Uterus (tissue), 2 donors: Measurements from ENCODE around the gene CCDC137.

Experiments
- POLR2A ChIP-seq, 2 donors: fragments of 450-650 bp; IDR thresholded peaks; one replicate each; pipeline ENCODE4 v1.6.1; 2016; ENCODE audit warnings: antibody characterized with exemption in 2 of 2, mild to moderate bottlenecking in 1 of 2, moderate library complexity in 1 of 2
- TF ChIP-seq, protein P1 (sequence below), 4 experiments: fragments of 200-600 bp in 2 of 4; fragments of 450-650 bp in 2 of 4; sonication (generic) in 2 of 4; IDR thresholded peaks; one replicate each; pipeline ENCODE4 v1.5.1; 2016 to 2019; ENCODE audit warnings: antibody characterized with exemption in 4 of 4, mild to moderate bottlenecking in 2 of 4, moderate library complexity in 1 of 4

DNA sequence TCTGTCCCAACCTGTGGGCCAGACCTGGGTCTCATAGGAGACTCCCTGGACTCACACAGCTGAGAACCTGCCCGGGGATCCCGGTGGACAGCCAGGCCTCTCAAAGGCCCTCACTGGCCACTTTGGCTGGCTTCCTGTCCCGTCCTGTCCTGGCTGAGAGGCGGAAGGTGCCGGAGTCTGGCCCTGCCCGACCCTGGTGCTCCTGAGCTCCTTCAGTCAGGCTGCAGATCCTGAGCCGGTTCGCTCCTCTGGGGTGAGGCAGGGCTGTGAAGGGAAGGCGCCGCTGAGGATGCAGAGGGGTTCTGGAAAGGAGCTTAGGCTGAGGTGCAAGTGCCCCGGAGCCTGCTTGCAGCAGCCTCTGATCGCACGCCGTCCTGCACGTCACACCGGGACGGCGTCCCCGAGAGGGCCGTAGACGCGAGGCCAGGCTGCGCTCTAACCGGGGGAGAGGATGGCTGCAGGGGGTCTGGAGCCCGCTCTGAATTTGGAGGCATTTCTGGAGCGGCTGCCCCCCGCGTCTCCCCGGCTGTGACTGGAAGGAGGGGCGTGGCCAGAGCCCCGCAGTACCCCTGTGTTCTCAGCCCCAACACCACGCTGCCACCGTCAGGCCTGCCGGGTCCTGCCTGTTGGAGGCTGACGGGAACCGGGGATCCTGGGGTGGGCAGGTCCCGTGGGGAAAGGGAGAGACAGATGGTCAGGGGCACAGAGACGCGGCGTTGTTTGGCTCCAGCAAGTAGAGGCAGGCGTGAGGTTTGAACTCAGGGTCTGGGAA is 21.4 kb downstream of the CCDC137 start:
- TF ChIP-seq, protein P1, sequence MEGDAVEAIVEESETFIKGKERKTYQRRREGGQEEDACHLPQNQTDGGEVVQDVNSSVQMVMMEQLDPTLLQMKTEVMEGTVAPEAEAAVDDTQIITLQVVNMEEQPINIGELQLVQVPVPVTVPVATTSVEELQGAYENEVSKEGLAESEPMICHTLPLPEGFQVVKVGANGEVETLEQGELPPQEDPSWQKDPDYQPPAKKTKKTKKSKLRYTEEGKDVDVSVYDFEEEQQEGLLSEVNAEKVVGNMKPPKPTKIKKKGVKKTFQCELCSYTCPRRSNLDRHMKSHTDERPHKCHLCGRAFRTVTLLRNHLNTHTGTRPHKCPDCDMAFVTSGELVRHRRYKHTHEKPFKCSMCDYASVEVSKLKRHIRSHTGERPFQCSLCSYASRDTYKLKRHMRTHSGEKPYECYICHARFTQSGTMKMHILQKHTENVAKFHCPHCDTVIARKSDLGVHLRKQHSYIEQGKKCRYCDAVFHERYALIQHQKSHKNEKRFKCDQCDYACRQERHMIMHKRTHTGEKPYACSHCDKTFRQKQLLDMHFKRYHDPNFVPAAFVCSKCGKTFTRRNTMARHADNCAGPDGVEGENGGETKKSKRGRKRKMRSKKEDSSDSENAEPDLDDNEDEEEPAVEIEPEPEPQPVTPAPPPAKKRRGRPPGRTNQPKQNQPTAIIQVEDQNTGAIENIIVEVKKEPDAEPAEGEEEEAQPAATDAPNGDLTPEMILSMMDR (IDR thresholded peaks at IDR 0.05) = no peak
- TF ChIP-seq POLR2A (IDR thresholded peaks at IDR 0.05) = no peak
